PC-9 (cell line): ENCODE measurements around the gene EIF4G2. TPM values are rescaled to one million over a fixed set of nuclear protein-coding genes. Genes with fewer than 3 reads are reported as not detected.

Experiments used
- BruUV-seq: library from RNA; stranded (reverse); fragments of 400-500 nt; replicated peaks from 2 replicates; lab custom pipeline; 2021; lab: Mats Ljungman, UMichigan
- CTCF ChIA-PET: fragments of 300-600 bp; sonication (Branson Sonifier 250); formaldehyde crosslinking; loops from one replicate; lab custom pipeline; 2022; ENCODE audit warnings: antibody characterized with exemption; lab: Charles Lee
- POLR2A ChIA-PET: fragments of 300-600 bp; sonication (Branson Sonifier 250); formaldehyde crosslinking; loops from one replicate; lab custom pipeline; 2022; ENCODE audit warnings: antibody characterized with exemption; ENCODE audit not compliant: unreplicated experiment; lab: Charles Lee
- DNase-seq, 2 experiments: peaks; one replicate each; pipeline versions ENCODE4 v3.0.0 to v3.0.0-alpha.2; 2015 to 2022; ENCODE audit warnings: mixed read lengths in 1 of 2
- H2AFZ ChIP-seq: fragments of 200-600 bp; sonication (generic); 2 replicates; pipeline ENCODE4 v1.8.1; 2017; ENCODE audit warnings: antibody characterized with exemption
- H3F3A ChIP-seq: fragments of 200-600 bp; sonication (generic); 2 replicates; pipeline ENCODE4 v1.8.1; 2017; ENCODE audit warnings: antibody characterized with exemption, mild to moderate bottlenecking, low read depth; ENCODE audit not compliant: insufficient read depth
- H3K27ac ChIP-seq: fragments of 200-600 bp; sonication (generic); 2 replicates; pipeline ENCODE4 v1.6.1; 2016; ENCODE audit warnings: mixed run types
- H3K27me3 ChIP-seq: fragments of 200-600 bp; sonication (generic); 2 replicates; pipeline ENCODE4 v1.6.1; 2016; ENCODE audit warnings: low read depth, mixed run types; ENCODE audit not compliant: insufficient read depth
- H3K36me3 ChIP-seq: fragments of 200-600 bp; sonication (generic); 2 replicates; pipeline ENCODE4 v1.6.1; 2016; ENCODE audit warnings: low read depth, mixed run types
- H3K4me1 ChIP-seq: fragments of 200-600 bp; sonication (generic); replicated peaks from 2 replicates; pipeline ENCODE4 v1.6.1; 2016; ENCODE audit warnings: mixed run types; ENCODE audit not compliant: insufficient read depth
- H3K4me2 ChIP-seq: fragments of 200-600 bp; sonication (generic); 2 replicates; pipeline ENCODE4 v1.6.1; 2017; ENCODE audit warnings: mixed run types
- H3K4me3 ChIP-seq: fragments of 200-600 bp; sonication (generic); 2 replicates; pipeline ENCODE4 v1.6.1; 2016; ENCODE audit warnings: mixed run types
- H3K79me2 ChIP-seq: fragments of 200-600 bp; sonication (generic); 2 replicates; pipeline ENCODE4 v1.6.1; 2017; ENCODE audit warnings: low read depth, mixed run types
- H3K9me2 ChIP-seq: fragments of 200-600 bp; sonication (generic); 2 replicates; pipeline ENCODE4 v1.8.1; 2017; ENCODE audit warnings: mild to moderate bottlenecking; ENCODE audit not compliant: insufficient read depth
- H3K9me3 ChIP-seq: fragments of 200-600 bp; sonication (generic); 2 replicates; pipeline ENCODE4 v1.8.1; 2016; ENCODE audit warnings: low read depth; ENCODE audit not compliant: insufficient read depth
- H4K20me1 ChIP-seq: fragments of 200-600 bp; sonication (generic); 2 replicates; pipeline ENCODE4 v1.8.1; 2017; ENCODE audit not compliant: insufficient read depth
- EZH2 ChIP-seq: fragments of 200-600 bp; sonication (generic); IDR thresholded peaks from 2 replicates; pipeline ENCODE4 v1.8.0; 2017; ENCODE audit warnings: antibody characterized with exemption, low read depth
- intact Hi-C: fragments of 100-400 bp; cut with micrococcal nuclease; formaldehyde crosslinking; loops from one replicate; pipeline ENCODE4 v1.10.0; 2022; ENCODE audit not compliant: unreplicated experiment
- total RNA-seq: library from RNA; stranded (reverse); gene quantifications from 2 replicates; pipeline ENCODE4 v1.2.3, GENCODE V29; 2021
- TF ChIP-seq, protein P1 (sequence below): fragments of 200-600 bp; sonication (generic); conservative IDR thresholded peaks from 2 replicates; pipeline ENCODE4 v1.6.1; 2017; ENCODE audit warnings: mixed run types, antibody characterized with exemption, mild to moderate bottlenecking, moderate library complexity

EIF4G2 gene
- total RNA-seq, 1 experiment from 2014 or later = 353 TPM

DNA sequence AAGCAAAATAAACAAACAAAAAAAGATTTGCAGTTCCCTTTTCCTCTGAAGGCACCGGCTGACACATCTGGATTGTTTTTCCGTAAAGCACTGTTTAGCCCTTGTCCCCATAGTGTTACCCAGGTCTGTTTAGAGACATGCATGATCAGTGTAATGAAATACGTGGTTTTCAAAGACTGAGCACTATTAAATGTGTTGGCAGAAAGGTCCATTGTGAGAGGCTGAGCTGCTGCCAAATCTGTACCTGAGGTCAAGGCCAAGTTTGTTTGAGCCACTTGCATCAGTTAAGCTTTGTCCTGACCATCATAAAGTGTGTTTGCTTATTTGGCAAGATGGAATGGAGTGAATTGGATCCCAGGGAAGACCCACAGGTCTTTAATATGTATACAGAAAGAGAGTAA, 31.3 kb downstream of the EIF4G2 start:
- H3K36me3 ChIP-seq = no peaks in the 10 kb centered on the region
- H3K27ac ChIP-seq = no peak overlapping the region
- H3K9me3 ChIP-seq = no peaks in the 10 kb centered on the region
- no peak for DNase-seq
- H3K4me1 ChIP-seq = no peaks in the 10 kb centered on the region
- no peaks in the 10 kb centered on the region for H3F3A ChIP-seq
- H4K20me1 ChIP-seq = no peaks in the 10 kb centered on the region
- intact Hi-C loops = no loop called here
- H2AFZ ChIP-seq = no peak overlapping the region
- no peak overlapping the region for H3K4me3 ChIP-seq
- ChIA-PET CTCF (no interaction called here), POLR2A (no interaction called here)
- H3K79me2 ChIP-seq = no peaks in the 10 kb centered on the region
- H3K9me2 ChIP-seq = no peaks in the 10 kb centered on the region
- no peak overlapping the region for H3K4me2 ChIP-seq
- TF ChIP-seq, protein P1, sequence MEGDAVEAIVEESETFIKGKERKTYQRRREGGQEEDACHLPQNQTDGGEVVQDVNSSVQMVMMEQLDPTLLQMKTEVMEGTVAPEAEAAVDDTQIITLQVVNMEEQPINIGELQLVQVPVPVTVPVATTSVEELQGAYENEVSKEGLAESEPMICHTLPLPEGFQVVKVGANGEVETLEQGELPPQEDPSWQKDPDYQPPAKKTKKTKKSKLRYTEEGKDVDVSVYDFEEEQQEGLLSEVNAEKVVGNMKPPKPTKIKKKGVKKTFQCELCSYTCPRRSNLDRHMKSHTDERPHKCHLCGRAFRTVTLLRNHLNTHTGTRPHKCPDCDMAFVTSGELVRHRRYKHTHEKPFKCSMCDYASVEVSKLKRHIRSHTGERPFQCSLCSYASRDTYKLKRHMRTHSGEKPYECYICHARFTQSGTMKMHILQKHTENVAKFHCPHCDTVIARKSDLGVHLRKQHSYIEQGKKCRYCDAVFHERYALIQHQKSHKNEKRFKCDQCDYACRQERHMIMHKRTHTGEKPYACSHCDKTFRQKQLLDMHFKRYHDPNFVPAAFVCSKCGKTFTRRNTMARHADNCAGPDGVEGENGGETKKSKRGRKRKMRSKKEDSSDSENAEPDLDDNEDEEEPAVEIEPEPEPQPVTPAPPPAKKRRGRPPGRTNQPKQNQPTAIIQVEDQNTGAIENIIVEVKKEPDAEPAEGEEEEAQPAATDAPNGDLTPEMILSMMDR = no peak
- TF ChIP-seq EZH2 = no peak
- no TSS peak for BruUV-seq
- no peaks in the 10 kb centered on the region for H3K27me3 ChIP-seq

DNA sequence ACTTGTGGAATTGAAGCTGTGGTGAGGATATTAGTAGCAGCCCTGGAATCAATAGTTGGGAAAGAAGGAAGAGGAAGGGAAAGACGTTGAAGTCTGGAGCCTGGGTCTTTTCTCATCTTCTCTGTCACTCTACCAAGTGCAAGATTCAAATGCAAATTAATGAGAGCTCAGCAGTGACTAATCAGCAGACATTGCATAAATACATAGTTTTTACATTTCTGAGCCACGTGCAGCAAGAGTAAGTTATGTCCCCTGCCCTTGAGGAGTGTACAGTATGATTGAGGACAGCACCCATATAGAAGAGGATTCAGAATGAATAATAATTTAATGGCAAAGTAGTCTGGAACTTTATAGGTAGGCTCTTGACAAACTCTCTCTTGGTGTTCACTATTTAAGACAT, 33.9 kb downstream of the EIF4G2 start:
- H4K20me1 ChIP-seq = no peaks in the 10 kb centered on the region
- TF ChIP-seq, protein P1 = no peak
- no peak for TF ChIP-seq EZH2
- H2AFZ ChIP-seq = no peak overlapping the region
- intact Hi-C loops = no loop called here
- H3K9me2 ChIP-seq = no peaks in the 10 kb centered on the region
- H3K27me3 ChIP-seq = no peaks in the 10 kb centered on the region
- H3K4me2 ChIP-seq = no peak overlapping the region
- H3K36me3 ChIP-seq = peaks cover 15% of the 10 kb centered on the region; the same call in 1 of the 2 replicates
- no peak overlapping the region for H3K4me3 ChIP-seq
- no TSS peak for BruUV-seq
- no peaks in the 10 kb centered on the region for H3K79me2 ChIP-seq
- peaks cover 6% of the 10 kb centered on the region; the same call in 1 of the 2 replicates for H3F3A ChIP-seq
- no peak for DNase-seq
- POLR2A ChIA-PET = no interaction called here
- no peaks in the 10 kb centered on the region for H3K9me3 ChIP-seq
- no peaks in the 10 kb centered on the region for H3K4me1 ChIP-seq
- no peak overlapping the region for H3K27ac ChIP-seq
- CTCF ChIA-PET = interaction anchor here (0.6 kb wide), 1 partner anchor 26 kb away, joined by 3 read pairs; no protein-coding TSS in a partner anchor

DNA sequence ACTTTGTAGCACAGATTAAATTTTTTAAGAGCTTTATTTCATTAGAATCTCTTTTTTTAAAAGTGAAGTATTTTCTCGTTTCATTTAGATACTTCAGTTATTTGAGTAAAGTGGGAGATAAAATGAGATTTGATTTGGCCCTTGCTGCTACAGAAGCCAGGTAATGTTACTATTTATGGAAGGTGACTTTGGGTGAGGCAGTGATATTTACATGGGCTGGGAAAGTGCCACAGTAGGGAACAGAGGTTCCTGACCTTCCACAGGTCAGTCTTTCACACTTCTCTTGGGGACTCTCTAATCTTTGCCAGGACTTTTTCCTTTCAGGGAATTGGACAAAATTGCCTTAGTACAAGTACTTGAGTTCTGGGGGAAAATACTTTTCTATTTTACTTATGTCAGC, 37.3 kb downstream of the EIF4G2 start:
- intact Hi-C loops = loop anchor here (2.0 kb wide), 1 partner anchor 1015 kb away; no protein-coding TSS in a partner anchor
- Histone ChIP-seq H3K9me2 (no peaks in the 10 kb centered on the region), H3K4me2 (no peak overlapping the region), H3K27me3 (no peaks in the 10 kb centered on the region), H3K9me3 (no peaks in the 10 kb centered on the region), H4K20me1 (no peaks in the 10 kb centered on the region), H3K79me2 (no peaks in the 10 kb centered on the region), H3K36me3 (peaks cover 16% of the 10 kb centered on the region; the same call in 1 of the 2 replicates), H3K27ac (no peak overlapping the region), H3K4me3 (no peak overlapping the region), H3K4me1 (no peaks in the 10 kb centered on the region), H3F3A (peaks cover 6% of the 10 kb centered on the region; the same call in 1 of the 2 replicates), H2AFZ (no peak overlapping the region)
- TF ChIP-seq EZH2 = no peak
- TF ChIP-seq, protein P1 = no peak
- CTCF ChIA-PET = interaction anchor here (0.6 kb wide), 1 partner anchor 18 kb away, joined by 15 read pairs; no protein-coding TSS in a partner anchor
- BruUV-seq = no TSS peak
- POLR2A ChIA-PET = no interaction called here
- no peak for DNase-seq
